Measurements from ENCODE around the gene PHF3. TPM values are rescaled to one million over a fixed set of nuclear protein-coding genes. Genes with fewer than 3 reads are reported as not detected.

The PHF3 gene
- total RNA-seq, 1 experiment from 2014 or later: 40.0 TPM

GRCh38 chr6:63649269-63649668 is 13.7 kb downstream of the PHF3 start:
- Histone ChIP-seq H3K4me1 (ENCODE audit: control insufficient read depth, insufficient read depth, low read length) (no peaks in the 10 kb centered on the region), H3K27me3 (ENCODE audit: control insufficient read depth, insufficient read depth, low read length) (no peaks in the 10 kb centered on the region), H3K4me3 (ENCODE audit: low read depth in 2 of 2, low read length in 2 of 2) (no peak overlapping the region), H3K9me3 (ENCODE audit: control insufficient read depth, insufficient read depth, low read depth, low read length) (no peaks in the 10 kb centered on the region; the same call in 1 of the 2 replicates), H3K27ac (ENCODE audit: low read length) (no peak overlapping the region), H3K36me3 (ENCODE audit: control insufficient read depth, insufficient read depth, low read length) (no peaks in the 10 kb centered on the region)
- DNase-seq (ENCODE audit: low read depth, low spot score) (no peak), ATAC-seq (no peak)
- BruUV-seq (replicated peaks): no TSS peak
- in situ Hi-C loops (cut with HindIII; ENCODE audit: low pct_unique_long_range_greater_than_20kb, low sequenced_read_pairs): no loop called here
- TF ChIP-seq TCF7L2 (IDR thresholded peaks at IDR 0.05; ENCODE audit: low read depth, low read length): no peak
- TF ChIP-seq, protein P1, sequence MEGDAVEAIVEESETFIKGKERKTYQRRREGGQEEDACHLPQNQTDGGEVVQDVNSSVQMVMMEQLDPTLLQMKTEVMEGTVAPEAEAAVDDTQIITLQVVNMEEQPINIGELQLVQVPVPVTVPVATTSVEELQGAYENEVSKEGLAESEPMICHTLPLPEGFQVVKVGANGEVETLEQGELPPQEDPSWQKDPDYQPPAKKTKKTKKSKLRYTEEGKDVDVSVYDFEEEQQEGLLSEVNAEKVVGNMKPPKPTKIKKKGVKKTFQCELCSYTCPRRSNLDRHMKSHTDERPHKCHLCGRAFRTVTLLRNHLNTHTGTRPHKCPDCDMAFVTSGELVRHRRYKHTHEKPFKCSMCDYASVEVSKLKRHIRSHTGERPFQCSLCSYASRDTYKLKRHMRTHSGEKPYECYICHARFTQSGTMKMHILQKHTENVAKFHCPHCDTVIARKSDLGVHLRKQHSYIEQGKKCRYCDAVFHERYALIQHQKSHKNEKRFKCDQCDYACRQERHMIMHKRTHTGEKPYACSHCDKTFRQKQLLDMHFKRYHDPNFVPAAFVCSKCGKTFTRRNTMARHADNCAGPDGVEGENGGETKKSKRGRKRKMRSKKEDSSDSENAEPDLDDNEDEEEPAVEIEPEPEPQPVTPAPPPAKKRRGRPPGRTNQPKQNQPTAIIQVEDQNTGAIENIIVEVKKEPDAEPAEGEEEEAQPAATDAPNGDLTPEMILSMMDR (IDR thresholded peaks at IDR 0.05): no peak
- TF ChIP-seq, protein P2, sequence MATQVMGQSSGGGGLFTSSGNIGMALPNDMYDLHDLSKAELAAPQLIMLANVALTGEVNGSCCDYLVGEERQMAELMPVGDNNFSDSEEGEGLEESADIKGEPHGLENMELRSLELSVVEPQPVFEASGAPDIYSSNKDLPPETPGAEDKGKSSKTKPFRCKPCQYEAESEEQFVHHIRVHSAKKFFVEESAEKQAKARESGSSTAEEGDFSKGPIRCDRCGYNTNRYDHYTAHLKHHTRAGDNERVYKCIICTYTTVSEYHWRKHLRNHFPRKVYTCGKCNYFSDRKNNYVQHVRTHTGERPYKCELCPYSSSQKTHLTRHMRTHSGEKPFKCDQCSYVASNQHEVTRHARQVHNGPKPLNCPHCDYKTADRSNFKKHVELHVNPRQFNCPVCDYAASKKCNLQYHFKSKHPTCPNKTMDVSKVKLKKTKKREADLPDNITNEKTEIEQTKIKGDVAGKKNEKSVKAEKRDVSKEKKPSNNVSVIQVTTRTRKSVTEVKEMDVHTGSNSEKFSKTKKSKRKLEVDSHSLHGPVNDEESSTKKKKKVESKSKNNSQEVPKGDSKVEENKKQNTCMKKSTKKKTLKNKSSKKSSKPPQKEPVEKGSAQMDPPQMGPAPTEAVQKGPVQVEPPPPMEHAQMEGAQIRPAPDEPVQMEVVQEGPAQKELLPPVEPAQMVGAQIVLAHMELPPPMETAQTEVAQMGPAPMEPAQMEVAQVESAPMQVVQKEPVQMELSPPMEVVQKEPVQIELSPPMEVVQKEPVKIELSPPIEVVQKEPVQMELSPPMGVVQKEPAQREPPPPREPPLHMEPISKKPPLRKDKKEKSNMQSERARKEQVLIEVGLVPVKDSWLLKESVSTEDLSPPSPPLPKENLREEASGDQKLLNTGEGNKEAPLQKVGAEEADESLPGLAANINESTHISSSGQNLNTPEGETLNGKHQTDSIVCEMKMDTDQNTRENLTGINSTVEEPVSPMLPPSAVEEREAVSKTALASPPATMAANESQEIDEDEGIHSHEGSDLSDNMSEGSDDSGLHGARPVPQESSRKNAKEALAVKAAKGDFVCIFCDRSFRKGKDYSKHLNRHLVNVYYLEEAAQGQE (IDR thresholded peaks at IDR 0.05; ENCODE audit: insufficient read depth in 1 of 2, low read depth in 2 of 2, low read length in 1 of 2): no peak
- no peak for TF ChIP-seq POLR2AphosphoS5 (IDR thresholded peaks at IDR 0.05; ENCODE audit: low read depth, low read length)
- no peak for TF ChIP-seq SIN3A (IDR thresholded peaks at IDR 0.05; ENCODE audit: borderline replicate concordance, insufficient read depth, low read depth, low read length)
- ChIA-PET POLR2A (interaction anchor here (0.6 kb wide), 1 partner anchor 162 kb away, joined by 3 read pairs; no protein-coding TSS in a partner anchor), CTCF (no interaction called here)
- intact Hi-C loops (cut with micrococcal nuclease; ENCODE audit: unreplicated experiment): no loop called here

DNA sequence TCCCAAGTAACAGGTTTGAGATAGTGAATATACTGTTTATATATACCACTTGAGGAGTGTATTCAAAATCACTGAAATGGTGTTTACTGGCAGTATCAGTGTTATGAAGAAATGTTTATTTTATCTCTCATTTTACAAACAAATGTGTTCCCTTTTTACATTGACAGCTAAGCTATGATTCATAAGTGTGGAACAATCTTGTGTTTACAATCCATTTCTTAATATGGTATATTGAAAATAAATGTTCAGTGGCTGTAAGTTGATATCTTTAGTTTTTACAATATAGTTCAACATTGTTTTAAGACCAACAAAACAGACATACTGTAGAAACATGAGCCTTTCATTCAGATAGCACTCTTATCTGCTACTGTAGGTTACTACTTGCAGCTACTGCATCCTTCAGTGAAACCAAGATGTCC is 14.3 kb downstream of the PHF3 start:
- in situ Hi-C loops (cut with HindIII; ENCODE audit: low pct_unique_long_range_greater_than_20kb, low sequenced_read_pairs) (no loop called here), intact Hi-C loops (cut with micrococcal nuclease; ENCODE audit: unreplicated experiment) (no loop called here)
- CTCF ChIA-PET: no interaction called here
- no peaks in the 10 kb centered on the region for H3K4me1 ChIP-seq (ENCODE audit: control insufficient read depth, insufficient read depth, low read length)
- TF ChIP-seq SIN3A (IDR thresholded peaks at IDR 0.05; ENCODE audit: borderline replicate concordance, insufficient read depth, low read depth, low read length) (no peak), POLR2AphosphoS5 (IDR thresholded peaks at IDR 0.05; ENCODE audit: low read depth, low read length) (no peak), TCF7L2 (IDR thresholded peaks at IDR 0.05; ENCODE audit: low read depth, low read length) (no peak)
- TF ChIP-seq, protein P1 (IDR thresholded peaks at IDR 0.05): no peak
- TF ChIP-seq, protein P2 (IDR thresholded peaks at IDR 0.05; ENCODE audit: insufficient read depth in 1 of 2, low read depth in 2 of 2, low read length in 1 of 2): no peak
- BruUV-seq (replicated peaks): no TSS peak
- no peak overlapping the region for H3K4me3 ChIP-seq (ENCODE audit: low read depth in 2 of 2, low read length in 2 of 2)
- DNase-seq (ENCODE audit: low read depth, low spot score) (no peak), ATAC-seq (no peak)
- no peaks in the 10 kb centered on the region; the same call in 1 of the 2 replicates for H3K9me3 ChIP-seq (ENCODE audit: control insufficient read depth, insufficient read depth, low read depth, low read length)
- H3K27ac ChIP-seq (ENCODE audit: low read length): no peak overlapping the region
- POLR2A ChIA-PET: interaction anchor here (0.5 kb wide), 1 partner anchor 122 kb away, joined by 4 read pairs; no protein-coding TSS in a partner anchor
- H3K36me3 ChIP-seq (ENCODE audit: control insufficient read depth, insufficient read depth, low read length): no peaks in the 10 kb centered on the region
- no peaks in the 10 kb centered on the region for H3K27me3 ChIP-seq (ENCODE audit: control insufficient read depth, insufficient read depth, low read length)
